D721Med (cell line): ENCODE measurements around the gene N4BP2L2.

Experiments
- DNase-seq: peaks from one replicate; pipeline ENCODE4 v3.0.0; 2011; ENCODE audit warnings: low spot score; ENCODE audit not compliant: insufficient read length
- FAIRE-seq: peaks from 2 replicates; lab custom pipeline; 2011; peaks lifted over from hg19 to GRCh38; lab: Jason Lieb, UNC
- TF ChIP-seq, protein P1 (sequence below): IDR thresholded peaks from 2 replicates; pipeline ENCODE4 v1.5.1; 2012; ENCODE audit warnings: mild to moderate bottlenecking, control low read depth; ENCODE audit not compliant: insufficient read depth; ENCODE audit errors: missing control alignments

The N4BP2L2 gene

DNA sequence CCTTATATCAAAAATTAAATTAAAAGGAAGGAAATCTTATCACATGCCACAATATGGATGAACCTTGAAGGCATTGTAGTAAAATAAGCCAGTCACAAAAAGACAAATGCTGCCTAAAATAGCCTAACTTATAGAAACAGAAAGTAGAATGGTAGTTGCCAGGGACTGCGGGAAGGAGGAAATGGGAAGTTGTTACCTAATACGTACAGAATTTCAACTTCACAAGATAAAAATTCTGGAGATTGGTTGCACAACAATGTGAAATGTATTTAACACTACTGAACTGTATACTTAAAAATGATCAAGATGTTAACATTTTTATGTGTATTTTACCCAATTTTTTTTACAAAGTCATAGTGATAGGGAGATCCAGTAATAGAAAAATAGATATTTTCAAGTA, 10.2 kb upstream of the N4BP2L2 start:
- FAIRE-seq (no peak), DNase-seq (no peak)
- TF ChIP-seq, protein P1, sequence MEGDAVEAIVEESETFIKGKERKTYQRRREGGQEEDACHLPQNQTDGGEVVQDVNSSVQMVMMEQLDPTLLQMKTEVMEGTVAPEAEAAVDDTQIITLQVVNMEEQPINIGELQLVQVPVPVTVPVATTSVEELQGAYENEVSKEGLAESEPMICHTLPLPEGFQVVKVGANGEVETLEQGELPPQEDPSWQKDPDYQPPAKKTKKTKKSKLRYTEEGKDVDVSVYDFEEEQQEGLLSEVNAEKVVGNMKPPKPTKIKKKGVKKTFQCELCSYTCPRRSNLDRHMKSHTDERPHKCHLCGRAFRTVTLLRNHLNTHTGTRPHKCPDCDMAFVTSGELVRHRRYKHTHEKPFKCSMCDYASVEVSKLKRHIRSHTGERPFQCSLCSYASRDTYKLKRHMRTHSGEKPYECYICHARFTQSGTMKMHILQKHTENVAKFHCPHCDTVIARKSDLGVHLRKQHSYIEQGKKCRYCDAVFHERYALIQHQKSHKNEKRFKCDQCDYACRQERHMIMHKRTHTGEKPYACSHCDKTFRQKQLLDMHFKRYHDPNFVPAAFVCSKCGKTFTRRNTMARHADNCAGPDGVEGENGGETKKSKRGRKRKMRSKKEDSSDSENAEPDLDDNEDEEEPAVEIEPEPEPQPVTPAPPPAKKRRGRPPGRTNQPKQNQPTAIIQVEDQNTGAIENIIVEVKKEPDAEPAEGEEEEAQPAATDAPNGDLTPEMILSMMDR = no peak

DNA sequence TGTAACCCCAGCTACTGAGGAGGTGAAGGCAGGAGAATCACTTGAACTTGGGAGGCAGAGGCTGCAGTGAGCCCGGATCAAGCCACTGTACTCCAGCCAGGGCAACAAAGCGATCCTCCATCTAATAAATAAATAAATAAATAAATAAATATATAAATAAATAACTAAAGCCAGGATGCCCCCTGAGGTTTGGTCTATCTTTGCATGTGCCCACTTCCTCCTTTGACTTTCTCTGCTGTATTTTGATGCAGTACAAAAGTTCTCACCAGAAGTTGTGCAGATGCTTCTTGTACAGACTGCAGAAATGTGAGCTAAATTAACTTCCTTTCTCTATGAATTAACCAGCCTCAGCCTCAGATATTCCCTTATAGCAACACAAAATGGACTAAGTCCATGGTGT, 6.5 kb upstream of the N4BP2L2 start:
- FAIRE-seq (no peak), DNase-seq (no peak)
- TF ChIP-seq, protein P1 = no peak

DNA sequence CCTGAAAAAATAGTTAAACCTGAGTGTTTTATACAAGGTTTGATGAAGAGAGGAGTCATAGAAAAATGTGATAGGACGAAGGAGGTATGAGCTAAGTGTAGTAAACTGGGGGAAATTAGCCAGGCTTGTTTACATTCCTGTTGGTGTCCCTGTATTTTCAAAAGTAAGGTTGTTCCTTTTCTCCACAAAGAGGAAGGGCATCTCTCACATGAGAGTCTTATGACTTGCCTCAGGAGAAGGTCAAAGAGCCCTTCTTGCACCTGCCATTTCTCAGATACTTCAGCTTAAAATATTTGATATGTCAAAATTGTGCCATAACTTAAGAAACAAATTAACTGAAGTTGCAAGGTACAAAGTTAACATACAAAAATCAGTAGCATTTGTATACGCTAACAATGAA, 3.6 kb upstream of the N4BP2L2 start:
- DNase-seq (no peak), FAIRE-seq (no peak)
- TF ChIP-seq, protein P1 = no peak

DNA sequence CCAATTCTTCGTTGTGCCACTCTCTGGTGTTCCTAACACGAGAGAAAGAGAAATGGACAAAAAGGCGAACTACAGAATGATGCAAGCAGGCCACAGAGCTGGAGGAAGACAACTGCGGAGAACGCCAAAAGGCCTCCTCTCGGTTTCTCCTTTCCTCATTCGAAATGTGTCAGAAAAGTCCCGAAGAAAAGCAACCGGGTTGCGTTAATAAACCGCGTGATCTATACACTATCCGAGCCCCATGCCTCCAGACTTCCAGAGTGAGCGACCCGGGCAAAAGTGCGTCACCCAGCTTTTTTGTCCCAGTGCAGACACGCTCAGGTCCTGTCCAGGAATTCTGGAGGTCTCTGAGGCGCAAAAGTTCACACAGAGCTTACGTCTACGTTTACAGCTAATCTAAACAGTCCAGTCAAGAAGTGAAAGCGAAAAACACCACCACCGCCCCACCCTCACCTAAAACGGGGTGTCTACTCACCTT, 413 bp downstream of the N4BP2L2 start:
- no peak for DNase-seq
- FAIRE-seq = no peak
- TF ChIP-seq, protein P1 = no peak

DNA sequence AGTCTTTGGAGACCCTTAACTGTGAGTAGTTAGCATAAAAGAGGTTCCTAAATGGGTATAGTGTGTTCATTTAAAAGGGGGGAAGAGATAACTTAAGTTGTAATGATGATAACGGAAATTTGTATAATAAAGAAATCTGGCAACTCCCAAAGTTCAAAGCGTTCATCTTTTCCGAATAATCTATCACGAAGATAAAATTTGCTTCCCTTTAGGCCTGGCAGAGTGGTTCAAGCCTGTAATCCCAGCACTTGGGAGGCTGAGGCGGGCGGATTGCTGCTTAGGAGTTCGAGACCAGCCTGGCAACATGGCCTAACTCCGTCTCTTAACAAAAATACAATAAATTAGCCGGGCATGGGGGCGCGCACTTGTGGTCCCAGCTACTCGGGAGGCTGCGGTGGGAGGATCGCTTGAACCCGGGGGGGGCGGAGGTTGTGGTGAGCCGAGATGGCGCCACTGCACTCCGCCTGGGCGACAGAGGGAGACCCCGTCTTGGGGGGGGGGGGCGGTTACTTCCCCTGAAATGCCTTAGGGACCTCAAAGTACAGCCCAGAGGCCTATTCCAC, 934 bp downstream of the N4BP2L2 start:
- no peak for FAIRE-seq
- no peak for DNase-seq
- TF ChIP-seq, protein P1 = no peak

DNA sequence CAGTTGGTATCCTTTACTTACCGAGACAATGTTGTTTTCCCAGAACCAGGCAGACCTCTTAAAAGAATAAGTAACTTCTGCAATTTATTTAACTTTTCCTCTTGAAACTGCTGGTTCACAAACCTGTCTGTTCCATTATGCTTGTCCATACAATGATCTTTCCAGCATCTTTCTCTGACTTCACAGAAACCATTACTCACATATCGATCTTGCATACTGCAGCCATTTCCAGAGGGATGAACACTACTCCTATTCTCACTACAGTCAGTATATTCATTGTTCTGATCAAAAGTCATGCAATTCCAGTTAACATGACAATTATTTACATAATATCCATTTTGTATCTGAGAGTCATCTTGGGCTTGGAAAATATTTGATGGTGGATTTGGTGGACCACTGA, 2.8 kb downstream of the N4BP2L2 start:
- FAIRE-seq = no peak
- TF ChIP-seq, protein P1 = no peak
- DNase-seq = no peak

DNA sequence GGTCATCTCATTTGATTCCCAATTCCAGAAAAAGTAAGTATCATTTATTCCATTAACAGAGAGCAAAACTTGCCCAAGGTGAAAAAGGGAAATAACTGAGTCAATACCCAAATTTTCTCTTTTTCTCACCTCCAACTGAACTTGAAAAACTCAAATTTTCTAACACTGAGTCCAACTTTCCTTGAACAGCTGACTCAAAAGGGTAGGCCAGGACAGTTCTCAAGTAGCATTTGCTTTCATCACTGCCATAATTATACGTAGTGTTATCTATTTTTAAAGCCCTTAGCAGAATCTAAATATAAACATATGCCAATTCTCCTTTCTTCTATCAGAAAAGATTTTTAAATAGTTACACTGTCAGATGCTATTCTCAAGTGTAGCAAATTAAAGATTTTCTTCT, 3.5 kb downstream of the N4BP2L2 start:
- peak; percentile 16 for FAIRE-seq
- DNase-seq = no peak
- TF ChIP-seq, protein P1 = no peak
